Measurements from ENCODE around the gene DSCAM. TPM values are rescaled to one million over a fixed set of nuclear protein-coding genes. Genes with fewer than 3 reads are reported as not detected.

DSCAM gene
- total and polyA plus RNA-seq, 10 of the 15 experiments (the other 5 are each of a cell fraction or from before 2014, with no cell fraction given), result not detected

DNA sequence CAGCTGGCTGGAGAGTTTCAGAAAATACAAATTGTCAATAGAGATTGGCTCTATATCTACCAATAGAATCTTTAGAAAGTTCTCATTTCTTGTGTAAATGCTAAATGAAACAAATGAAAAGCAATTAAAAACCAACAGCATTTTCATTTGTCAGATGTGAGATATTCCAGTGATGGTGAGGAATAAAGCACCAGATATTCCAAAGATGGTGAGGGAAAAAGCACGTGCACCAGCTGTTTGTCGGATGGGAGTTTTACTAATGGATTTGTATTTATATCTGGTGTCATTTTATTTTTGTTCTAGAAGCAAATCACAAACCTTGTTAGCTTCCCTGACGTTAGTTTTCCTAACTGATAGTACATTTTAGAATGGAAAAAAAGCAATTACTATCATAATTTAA, 790.9 kb downstream of the DSCAM start:
- RAD21 ChIA-PET (ENCODE audit: unreplicated experiment), result no interaction called here
- H3K36me3 ChIP-seq (ENCODE audit: control insufficient read depth in 2 of 2, insufficient read depth in 2 of 2, low read length in 1 of 2), result no peaks in the 10 kb centered on the region
- H3K27ac ChIP-seq (ENCODE audit: control insufficient read depth, insufficient read depth), result no peak overlapping the region
- H3K4me2 ChIP-seq (ENCODE audit: control insufficient read depth, insufficient read depth), result no peak overlapping the region
- no peaks in the 10 kb centered on the region for H4K20me1 ChIP-seq (ENCODE audit: control insufficient read depth, insufficient read depth)
- no peaks in the 10 kb centered on the region for H3K27me3 ChIP-seq (replicated peaks in 1 of 2; ENCODE audit: control insufficient read depth in 2 of 2, insufficient read depth in 2 of 2, low read length in 1 of 2)
- POLR2A ChIA-PET, result no interaction called here
- WGBS (ENCODE audit: insufficient coverage, insufficient replicate concordance, low lambda C conversion rate, missing lambda C conversion rate), result 2% methylated on average over 3 of the region's 3 CpGs
- H2AFZ ChIP-seq (ENCODE audit: control insufficient read depth, low read depth, low read length), result no peak overlapping the region
- SMC1A ChIA-PET (ENCODE audit: uncharacterized antibody, unreplicated experiment), result no interaction called here
- ATAC-seq (no peak), DNase-seq (ENCODE audit: low read depth, low spot score) (no peak), FAIRE-seq (no peak)
- no peaks in the 10 kb centered on the region for H3K4me1 ChIP-seq (ENCODE audit: control insufficient read depth, insufficient read depth, low read length)
- CTCF ChIA-PET, result no interaction called here
- H3K9me3 ChIP-seq (replicated peaks; ENCODE audit: control insufficient read depth, insufficient read depth, low read length), result no peaks in the 10 kb centered on the region; the same call in 2 of the 3 replicates
- in situ Hi-C loops (cut with MboI) (no loop called here), intact Hi-C loops (cut with micrococcal nuclease; ENCODE audit: unreplicated experiment) (no loop called here)
- H3K9ac ChIP-seq (ENCODE audit: control insufficient read depth, insufficient read depth, low read length), result no peak overlapping the region
- H3K4me3 ChIP-seq, result no peak overlapping the region
- H3K79me2 ChIP-seq (ENCODE audit: control insufficient read depth, insufficient read depth, low read length), result no peaks in the 10 kb centered on the region
- BruUV-seq (replicated peaks), result no TSS peak
- TF ChIP-seq GABPA (IDR thresholded peaks at IDR 0.05; ENCODE audit: low read depth), result no peak
- TF ChIP-seq, protein P1, sequence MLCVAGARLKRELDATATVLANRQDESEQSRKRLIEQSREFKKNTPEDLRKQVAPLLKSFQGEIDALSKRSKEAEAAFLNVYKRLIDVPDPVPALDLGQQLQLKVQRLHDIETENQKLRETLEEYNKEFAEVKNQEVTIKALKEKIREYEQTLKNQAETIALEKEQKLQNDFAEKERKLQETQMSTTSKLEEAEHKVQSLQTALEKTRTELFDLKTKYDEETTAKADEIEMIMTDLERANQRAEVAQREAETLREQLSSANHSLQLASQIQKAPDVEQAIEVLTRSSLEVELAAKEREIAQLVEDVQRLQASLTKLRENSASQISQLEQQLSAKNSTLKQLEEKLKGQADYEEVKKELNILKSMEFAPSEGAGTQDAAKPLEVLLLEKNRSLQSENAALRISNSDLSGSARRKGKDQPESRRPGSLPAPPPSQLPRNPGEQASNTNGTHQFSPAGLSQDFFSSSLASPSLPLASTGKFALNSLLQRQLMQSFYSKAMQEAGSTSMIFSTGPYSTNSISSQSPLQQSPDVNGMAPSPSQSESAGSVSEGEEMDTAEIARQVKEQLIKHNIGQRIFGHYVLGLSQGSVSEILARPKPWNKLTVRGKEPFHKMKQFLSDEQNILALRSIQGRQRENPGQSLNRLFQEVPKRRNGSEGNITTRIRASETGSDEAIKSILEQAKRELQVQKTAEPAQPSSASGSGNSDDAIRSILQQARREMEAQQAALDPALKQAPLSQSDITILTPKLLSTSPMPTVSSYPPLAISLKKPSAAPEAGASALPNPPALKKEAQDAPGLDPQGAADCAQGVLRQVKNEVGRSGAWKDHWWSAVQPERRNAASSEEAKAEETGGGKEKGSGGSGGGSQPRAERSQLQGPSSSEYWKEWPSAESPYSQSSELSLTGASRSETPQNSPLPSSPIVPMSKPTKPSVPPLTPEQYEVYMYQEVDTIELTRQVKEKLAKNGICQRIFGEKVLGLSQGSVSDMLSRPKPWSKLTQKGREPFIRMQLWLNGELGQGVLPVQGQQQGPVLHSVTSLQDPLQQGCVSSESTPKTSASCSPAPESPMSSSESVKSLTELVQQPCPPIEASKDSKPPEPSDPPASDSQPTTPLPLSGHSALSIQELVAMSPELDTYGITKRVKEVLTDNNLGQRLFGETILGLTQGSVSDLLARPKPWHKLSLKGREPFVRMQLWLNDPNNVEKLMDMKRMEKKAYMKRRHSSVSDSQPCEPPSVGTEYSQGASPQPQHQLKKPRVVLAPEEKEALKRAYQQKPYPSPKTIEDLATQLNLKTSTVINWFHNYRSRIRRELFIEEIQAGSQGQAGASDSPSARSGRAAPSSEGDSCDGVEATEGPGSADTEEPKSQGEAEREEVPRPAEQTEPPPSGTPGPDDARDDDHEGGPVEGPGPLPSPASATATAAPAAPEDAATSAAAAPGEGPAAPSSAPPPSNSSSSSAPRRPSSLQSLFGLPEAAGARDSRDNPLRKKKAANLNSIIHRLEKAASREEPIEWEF (IDR thresholded peaks at IDR 0.05; ENCODE audit: insufficient replicate concordance, low read depth, low read length), result no peak
- TF ChIP-seq, protein P2, sequence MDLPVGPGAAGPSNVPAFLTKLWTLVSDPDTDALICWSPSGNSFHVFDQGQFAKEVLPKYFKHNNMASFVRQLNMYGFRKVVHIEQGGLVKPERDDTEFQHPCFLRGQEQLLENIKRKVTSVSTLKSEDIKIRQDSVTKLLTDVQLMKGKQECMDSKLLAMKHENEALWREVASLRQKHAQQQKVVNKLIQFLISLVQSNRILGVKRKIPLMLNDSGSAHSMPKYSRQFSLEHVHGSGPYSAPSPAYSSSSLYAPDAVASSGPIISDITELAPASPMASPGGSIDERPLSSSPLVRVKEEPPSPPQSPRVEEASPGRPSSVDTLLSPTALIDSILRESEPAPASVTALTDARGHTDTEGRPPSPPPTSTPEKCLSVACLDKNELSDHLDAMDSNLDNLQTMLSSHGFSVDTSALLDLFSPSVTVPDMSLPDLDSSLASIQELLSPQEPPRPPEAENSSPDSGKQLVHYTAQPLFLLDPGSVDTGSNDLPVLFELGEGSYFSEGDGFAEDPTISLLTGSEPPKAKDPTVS (IDR thresholded peaks at IDR 0.05; ENCODE audit: low read depth, low read length), result no peak
- TF ChIP-seq CBX5 (IDR thresholded peaks at IDR 0.05; ENCODE audit: low read depth), result no peak
- TF ChIP-seq MEF2A (IDR thresholded peaks at IDR 0.05; ENCODE audit: insufficient read depth, low read depth, low read length), result no peak
- no peak for TF ChIP-seq RFX5 (IDR thresholded peaks at IDR 0.05; ENCODE audit: low read depth, low read length)
- TF ChIP-seq PAX5 (IDR thresholded peaks at IDR 0.05; ENCODE audit: borderline replicate concordance, low read depth, low read length), result no peak
- TF ChIP-seq, protein P3, sequence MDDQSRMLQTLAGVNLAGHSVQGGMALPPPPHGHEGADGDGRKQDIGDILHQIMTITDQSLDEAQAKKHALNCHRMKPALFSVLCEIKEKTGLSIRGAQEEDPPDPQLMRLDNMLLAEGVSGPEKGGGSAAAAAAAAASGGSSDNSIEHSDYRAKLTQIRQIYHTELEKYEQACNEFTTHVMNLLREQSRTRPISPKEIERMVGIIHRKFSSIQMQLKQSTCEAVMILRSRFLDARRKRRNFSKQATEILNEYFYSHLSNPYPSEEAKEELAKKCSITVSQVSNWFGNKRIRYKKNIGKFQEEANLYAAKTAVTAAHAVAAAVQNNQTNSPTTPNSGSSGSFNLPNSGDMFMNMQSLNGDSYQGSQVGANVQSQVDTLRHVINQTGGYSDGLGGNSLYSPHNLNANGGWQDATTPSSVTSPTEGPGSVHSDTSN (IDR thresholded peaks at IDR 0.05; ENCODE audit: insufficient replicate concordance, low read depth, low read length), result no peak
- TF ChIP-seq, protein P4, sequence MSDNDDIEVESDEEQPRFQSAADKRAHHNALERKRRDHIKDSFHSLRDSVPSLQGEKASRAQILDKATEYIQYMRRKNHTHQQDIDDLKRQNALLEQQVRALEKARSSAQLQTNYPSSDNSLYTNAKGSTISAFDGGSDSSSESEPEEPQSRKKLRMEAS (IDR thresholded peaks at IDR 0.05; ENCODE audit: low read depth, low read length), result no peak
- TF ChIP-seq STAT1 (conservative IDR thresholded peaks at IDR 0.05), result no peak
- TF ChIP-seq TAF1 (IDR thresholded peaks at IDR 0.05; ENCODE audit: borderline replicate concordance, low read depth, low read length), result no peak
- TF ChIP-seq, protein P5, sequence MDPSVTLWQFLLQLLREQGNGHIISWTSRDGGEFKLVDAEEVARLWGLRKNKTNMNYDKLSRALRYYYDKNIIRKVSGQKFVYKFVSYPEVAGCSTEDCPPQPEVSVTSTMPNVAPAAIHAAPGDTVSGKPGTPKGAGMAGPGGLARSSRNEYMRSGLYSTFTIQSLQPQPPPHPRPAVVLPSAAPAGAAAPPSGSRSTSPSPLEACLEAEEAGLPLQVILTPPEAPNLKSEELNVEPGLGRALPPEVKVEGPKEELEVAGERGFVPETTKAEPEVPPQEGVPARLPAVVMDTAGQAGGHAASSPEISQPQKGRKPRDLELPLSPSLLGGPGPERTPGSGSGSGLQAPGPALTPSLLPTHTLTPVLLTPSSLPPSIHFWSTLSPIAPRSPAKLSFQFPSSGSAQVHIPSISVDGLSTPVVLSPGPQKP (IDR thresholded peaks at IDR 0.05; ENCODE audit: low read depth, low read length), result no peak
- no peak for TF ChIP-seq EED (IDR thresholded peaks at IDR 0.05; ENCODE audit: low read depth)
- TF ChIP-seq CHD4 (IDR thresholded peaks at IDR 0.05), result no peak
- no peak for TF ChIP-seq SUPT20H (IDR thresholded peaks at IDR 0.05; ENCODE audit: borderline replicate concordance, control insufficient read depth, low read depth, low read length)
- no peak for TF ChIP-seq BCL11A (IDR thresholded peaks at IDR 0.05; ENCODE audit: low read depth, low read length)
- TF ChIP-seq NRF1 (conservative IDR thresholded peaks at IDR 0.05; ENCODE audit: low read depth, low read length), result no peak

Data from GM12878 (cell line).